IPS-20b (cell line): Measurements from ENCODE around the gene UNC13A.
A peak's percentile ranks its signal among the peaks of the same experiment; 100 is the strongest.

Experiments
- H3K27ac ChIP-seq: one replicate; pipeline ENCODE4 v1.5.1; 2013; ENCODE audit warnings: low read length
- H3K27me3 ChIP-seq: 2 replicates; pipeline ENCODE4 v1.6.1; 2013; ENCODE audit warnings: mild to moderate bottlenecking, low read length, inconsistent platforms; ENCODE audit not compliant: insufficient read depth
- H3K36me3 ChIP-seq: 2 replicates; pipeline ENCODE4 v1.6.1; 2013; ENCODE audit warnings: low read depth, mild to moderate bottlenecking, inconsistent platforms, low read length, moderate library complexity; ENCODE audit not compliant: insufficient read depth
- H3K4me1 ChIP-seq: 2 replicates; pipeline ENCODE4 v1.6.1; 2013; ENCODE audit warnings: mild to moderate bottlenecking, control low read depth, inconsistent platforms, low read length, moderate library complexity; ENCODE audit not compliant: insufficient read depth
- H3K4me3 ChIP-seq: 2 replicates; pipeline ENCODE4 v1.5.1; 2013; ENCODE audit warnings: mild to moderate bottlenecking, low read length, inconsistent platforms
- H3K9ac ChIP-seq: 2 replicates; pipeline ENCODE4 v1.6.1; 2013; ENCODE audit warnings: low read depth, mild to moderate bottlenecking, inconsistent platforms, low read length, moderate library complexity
- H3K9me3 ChIP-seq: 2 replicates; pipeline ENCODE4 v1.6.1; 2013; ENCODE audit warnings: mild to moderate bottlenecking, low read depth, low read length, inconsistent platforms; ENCODE audit not compliant: insufficient read depth

Gene UNC13A

DNA sequence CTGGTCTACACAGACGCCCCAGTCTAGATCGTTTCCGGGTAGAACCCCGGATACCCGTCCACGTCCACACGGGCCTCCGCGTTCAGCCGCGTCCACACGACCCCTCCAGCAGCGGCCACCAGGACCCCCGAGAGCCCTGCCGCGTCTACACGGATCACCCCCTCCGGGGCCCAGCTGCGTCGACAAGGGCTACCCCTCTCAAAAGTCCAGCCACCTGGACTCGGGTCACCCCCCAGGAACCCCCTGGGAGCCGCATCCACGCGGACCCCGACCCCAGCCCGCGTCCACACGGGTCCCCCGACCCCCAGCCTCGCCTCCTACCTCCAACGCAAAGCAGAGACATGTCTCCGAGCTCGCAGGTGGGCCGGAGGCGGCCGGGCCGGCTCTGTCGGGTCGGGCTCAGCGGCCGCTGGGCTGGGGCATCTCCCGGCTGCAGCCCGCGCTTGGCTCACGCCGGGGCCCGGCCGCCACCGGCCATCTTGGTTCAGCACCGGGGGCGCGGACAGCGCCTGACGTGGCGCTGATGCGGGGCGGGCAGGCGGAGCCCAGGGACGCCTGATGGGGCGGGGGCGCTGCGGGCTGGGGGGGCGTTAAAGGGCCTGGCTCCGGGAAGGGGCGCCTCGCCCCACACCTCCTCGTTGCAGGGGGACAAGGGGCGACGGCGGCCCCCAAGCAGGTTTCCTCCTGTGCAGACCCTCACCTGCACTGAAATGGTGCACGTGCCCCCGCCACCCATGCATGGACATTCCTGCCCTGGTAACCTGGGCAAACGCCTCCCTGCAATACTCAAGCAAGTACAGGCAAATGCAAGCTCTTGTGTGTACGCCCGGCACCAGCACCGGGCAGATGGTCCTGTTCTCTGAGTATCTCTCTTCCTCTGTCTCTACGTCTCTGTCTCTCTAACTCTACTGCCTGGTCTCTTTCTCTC, at the start of gene UNC13A:
TSS of gene UNC13A (minus strand) at position 498 of the 928 bp plus-strand sequence. CDS start at position 343, 155 bp downstream.
- Histone ChIP-seq H3K27me3 (peaks cover 8% of the 10 kb centered on the region), H3K27ac (peak within 1 kb of the TSS; percentile 79), H3K4me1 (peaks cover 9% of the 10 kb centered on the region; the same call in 1 of the 2 replicates), H3K36me3 (no peaks in the 10 kb centered on the region), H3K4me3 (peak within 1 kb of the TSS; percentile 86), H3K9ac (peak within 1 kb of the TSS; percentile 89; the same call in 1 of the 2 replicates), H3K9me3 (no peaks in the 10 kb centered on the region)

DNA sequence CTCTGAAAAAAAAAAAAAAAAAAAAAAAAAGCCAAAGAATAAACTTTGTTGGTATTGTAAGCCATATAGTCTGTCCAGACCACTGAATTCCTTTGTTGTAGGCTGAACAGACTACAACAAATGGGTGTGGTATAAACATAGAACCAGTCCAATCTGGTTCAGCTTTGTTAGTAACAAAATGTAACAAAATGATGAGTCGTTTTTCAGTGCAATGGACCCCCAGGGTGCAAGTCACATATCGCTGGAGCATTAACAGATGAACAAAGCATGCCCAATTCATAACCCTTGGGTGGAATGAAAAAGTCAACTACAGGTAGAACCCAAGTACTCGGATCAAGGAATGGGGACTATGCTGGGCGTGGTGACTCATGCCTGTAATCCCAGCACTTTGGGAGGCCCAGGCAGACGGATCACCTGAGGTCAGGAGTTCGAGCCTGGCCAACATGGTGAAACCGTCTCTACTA, 49.6 kb upstream of the UNC13A start:
- H3K9ac ChIP-seq, result no peak overlapping the region
- no peak overlapping the region for H3K4me3 ChIP-seq
- H3K4me1 ChIP-seq, result no peaks in the 10 kb centered on the region; the same call in 1 of the 2 replicates
- H3K27ac ChIP-seq, result no peak overlapping the region
- 0 out of 2 replicates have a peak, but pooled peaks cover 8% of the 10 kb centered on the region for H3K9me3 ChIP-seq
- no peaks in the 10 kb centered on the region for H3K27me3 ChIP-seq
- peaks cover 33% of the 10 kb centered on the region for H3K36me3 ChIP-seq

DNA sequence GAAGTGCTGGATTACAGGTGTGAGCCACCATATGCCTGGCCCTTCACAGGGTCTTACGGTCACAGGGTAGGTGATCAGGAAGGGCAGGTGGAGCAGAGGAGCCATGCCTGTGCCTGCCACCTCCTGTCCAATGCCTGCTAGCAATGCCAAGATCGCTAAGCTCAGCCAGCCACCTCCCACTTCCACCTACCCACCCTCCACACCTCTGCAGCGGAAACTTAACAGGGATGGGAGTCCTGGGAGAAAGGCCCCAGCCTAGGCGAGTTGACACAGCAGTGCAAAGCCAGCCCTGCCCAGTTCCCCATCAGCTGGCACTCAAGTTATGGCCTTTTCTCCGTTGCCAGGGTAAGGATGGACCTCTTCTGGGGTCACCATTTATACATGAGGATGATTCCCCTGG, 47.3 kb upstream of the UNC13A start:
- Histone ChIP-seq H3K27ac (no peak overlapping the region), H3K27me3 (no peaks in the 10 kb centered on the region), H3K36me3 (peaks cover 55% of the 10 kb centered on the region), H3K4me1 (no peaks in the 10 kb centered on the region; the same call in 1 of the 2 replicates), H3K9ac (no peak overlapping the region), H3K9me3 (no peaks in the 10 kb centered on the region), H3K4me3 (no peak overlapping the region)

DNA sequence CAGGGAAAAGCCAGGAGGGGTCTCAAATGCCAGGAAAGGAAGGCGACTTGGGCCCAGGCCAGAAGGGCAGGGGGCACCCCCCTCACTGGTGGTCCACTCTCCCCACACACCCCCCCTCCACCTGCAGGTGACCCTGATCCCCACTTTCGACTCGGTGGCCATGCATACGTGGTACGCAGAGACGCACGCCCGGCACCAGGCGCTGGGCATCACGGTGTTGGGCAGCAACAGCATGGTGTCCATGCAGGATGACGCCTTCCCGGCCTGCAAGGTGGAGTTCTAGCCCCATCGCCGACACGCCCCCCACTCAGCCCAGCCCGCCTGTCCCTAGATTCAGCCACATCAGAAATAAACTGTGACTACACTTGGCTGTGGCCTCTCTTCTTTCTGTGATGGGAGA, 46.0 kb upstream of the UNC13A start:
- Histone ChIP-seq H3K9ac (no peak overlapping the region), H3K9me3 (no peaks in the 10 kb centered on the region), H3K4me3 (no peak overlapping the region), H3K36me3 (peaks cover 67% of the 10 kb centered on the region), H3K4me1 (no peaks in the 10 kb centered on the region; the same call in 1 of the 2 replicates), H3K27ac (no peak overlapping the region), H3K27me3 (no peaks in the 10 kb centered on the region)

DNA sequence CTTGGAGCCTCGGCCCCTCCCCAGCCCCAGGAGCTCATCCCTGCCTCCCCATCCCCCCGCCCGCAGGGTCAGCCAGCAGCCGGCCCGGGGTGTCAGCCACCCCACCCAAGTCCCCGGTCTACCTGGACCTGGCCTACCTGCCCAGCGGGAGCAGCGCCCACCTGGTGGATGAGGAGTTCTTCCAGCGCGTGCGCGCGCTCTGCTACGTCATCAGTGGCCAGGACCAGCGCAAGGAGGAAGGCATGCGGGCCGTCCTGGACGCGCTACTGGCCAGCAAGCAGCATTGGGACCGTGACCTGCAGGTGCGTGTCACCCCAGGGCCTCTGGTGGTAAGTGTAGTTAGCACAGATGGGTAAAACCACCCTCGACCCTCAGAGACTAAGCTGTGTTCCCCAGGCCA, 45.0 kb upstream of the UNC13A start:
- H3K9me3 ChIP-seq, result no peaks in the 10 kb centered on the region
- no peak overlapping the region for H3K27ac ChIP-seq
- no peaks in the 10 kb centered on the region for H3K4me1 ChIP-seq
- H3K4me3 ChIP-seq, result no peak overlapping the region
- peaks cover 77% of the 10 kb centered on the region for H3K36me3 ChIP-seq
- H3K27me3 ChIP-seq, result no peaks in the 10 kb centered on the region
- no peak overlapping the region for H3K9ac ChIP-seq

DNA sequence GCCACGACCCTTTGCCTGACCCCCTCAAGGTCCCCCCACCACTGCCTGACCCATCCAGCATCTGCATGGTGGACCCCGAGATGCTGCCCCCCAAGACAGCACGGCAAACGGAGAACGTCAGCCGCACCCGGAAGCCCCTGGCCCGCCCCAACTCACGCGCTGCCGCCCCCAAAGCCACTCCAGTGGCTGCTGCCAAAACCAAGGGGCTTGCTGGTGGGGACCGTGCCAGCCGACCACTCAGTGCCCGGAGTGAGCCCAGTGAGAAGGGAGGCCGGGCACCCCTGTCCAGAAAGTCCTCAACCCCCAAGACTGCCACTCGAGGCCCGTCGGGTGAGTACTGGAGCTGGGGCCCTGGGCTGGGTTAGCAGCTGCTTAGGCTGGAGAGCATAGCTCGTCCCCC, 39.7 kb upstream of the UNC13A start:
- Histone ChIP-seq H3K4me3 (no peak overlapping the region), H3K9ac (no peak overlapping the region), H3K9me3 (no peaks in the 10 kb centered on the region), H3K36me3 (peaks cover 91% of the 10 kb centered on the region), H3K27ac (no peak overlapping the region), H3K4me1 (no peaks in the 10 kb centered on the region), H3K27me3 (no peaks in the 10 kb centered on the region)

DNA sequence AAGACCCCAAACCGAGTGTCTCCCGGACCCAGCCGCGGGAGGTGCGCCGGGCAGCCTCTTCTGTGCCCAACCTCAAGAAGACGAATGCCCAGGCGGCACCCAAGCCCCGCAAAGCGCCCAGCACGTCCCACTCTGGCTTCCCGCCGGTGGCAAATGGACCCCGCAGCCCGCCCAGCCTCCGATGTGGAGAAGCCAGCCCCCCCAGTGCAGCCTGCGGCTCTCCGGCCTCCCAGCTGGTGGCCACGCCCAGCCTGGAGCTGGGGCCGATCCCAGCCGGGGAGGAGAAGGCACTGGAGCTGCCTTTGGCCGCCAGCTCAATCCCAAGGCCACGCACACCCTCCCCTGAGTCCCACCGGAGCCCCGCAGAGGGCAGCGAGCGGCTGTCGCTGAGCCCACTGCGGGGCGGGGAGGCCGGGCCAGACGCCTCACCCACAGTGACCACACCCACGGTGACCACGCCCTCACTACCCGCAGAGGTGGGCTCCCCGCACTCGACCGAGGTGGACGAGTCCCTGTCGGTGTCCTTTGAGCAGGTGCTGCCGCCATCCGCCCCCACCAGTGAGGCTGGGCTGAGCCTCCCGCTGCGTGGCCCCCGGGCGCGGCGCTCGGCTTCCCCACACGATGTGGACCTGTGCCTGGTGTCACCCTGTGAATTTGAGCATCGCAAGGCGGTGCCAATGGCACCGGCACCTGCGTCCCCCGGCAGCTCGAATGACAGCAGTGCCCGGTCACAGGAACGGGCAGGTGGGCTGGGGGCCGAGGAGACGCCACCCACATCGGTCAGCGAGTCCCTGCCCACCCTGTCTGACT, 39.0 kb upstream of the UNC13A start:
- no peak overlapping the region for H3K4me3 ChIP-seq
- no peak overlapping the region for H3K27ac ChIP-seq
- H3K9ac ChIP-seq, result no peak overlapping the region
- no peaks in the 10 kb centered on the region for H3K27me3 ChIP-seq
- peaks cover 90% of the 10 kb centered on the region for H3K36me3 ChIP-seq
- H3K9me3 ChIP-seq, result no peaks in the 10 kb centered on the region
- H3K4me1 ChIP-seq, result no peaks in the 10 kb centered on the region

DNA sequence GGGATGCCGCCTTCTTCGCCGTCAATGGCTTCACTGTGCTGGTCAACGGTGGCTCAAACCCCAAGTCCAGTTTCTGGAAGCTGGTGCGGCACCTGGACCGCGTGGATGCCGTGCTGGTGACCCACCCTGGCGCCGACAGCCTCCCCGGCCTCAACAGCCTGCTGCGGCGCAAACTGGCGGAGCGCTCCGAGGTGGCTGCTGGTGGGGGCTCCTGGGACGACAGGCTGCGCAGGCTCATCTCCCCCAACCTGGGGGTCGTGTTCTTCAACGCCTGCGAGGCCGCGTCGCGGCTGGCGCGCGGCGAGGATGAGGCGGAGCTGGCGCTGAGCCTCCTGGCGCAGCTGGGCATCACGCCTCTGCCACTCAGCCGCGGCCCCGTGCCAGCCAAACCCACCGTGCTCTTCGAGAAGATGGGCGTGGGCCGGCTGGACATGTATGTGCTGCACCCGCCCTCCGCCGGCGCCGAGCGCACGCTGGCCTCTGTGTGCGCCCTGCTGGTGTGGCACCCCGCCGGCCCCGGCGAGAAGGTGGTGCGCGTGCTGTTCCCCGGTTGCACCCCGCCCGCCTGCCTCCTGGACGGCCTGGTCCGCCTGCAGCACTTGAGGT, 38.1 kb upstream of the UNC13A start:
- H3K36me3 ChIP-seq, result peaks cover 91% of the 10 kb centered on the region
- H3K4me3 ChIP-seq, result no peak overlapping the region
- no peaks in the 10 kb centered on the region for H3K27me3 ChIP-seq
- no peaks in the 10 kb centered on the region for H3K9me3 ChIP-seq
- H3K9ac ChIP-seq, result no peak overlapping the region
- no peaks in the 10 kb centered on the region for H3K4me1 ChIP-seq
- H3K27ac ChIP-seq, result no peak overlapping the region

DNA sequence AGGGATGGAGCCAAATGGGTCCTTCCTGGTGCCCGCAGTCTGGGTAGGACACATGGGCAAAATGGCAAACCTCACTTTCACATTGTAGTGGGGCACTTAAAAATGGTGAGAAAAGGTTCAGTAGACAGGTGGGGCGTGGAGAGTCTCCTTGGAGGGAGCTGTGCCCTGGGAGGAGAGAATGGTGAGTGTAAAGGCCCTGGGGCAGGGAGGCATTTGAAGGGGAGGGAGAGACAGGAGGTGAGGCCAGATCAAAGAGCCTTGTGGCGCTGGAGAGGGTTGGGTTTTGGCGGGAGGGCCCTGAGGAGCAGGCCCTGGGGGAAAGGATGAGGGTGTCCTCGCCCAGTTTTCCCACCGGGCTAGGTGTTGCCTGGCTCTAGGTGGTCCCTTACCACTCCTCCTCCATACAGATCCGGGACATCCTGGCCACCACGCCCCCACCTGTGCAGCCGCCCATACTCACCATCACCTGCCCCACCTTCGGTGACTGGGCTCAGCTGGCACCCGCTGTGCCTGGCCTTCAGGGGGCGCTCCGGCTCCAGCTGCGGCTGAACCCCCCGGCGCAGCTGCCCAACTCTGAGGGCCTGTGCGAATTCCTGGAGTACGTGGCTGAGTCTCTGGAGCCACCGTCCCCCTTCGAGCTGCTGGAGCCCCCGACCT, 37.4 kb upstream of the UNC13A start:
- H3K4me3 ChIP-seq, result no peak overlapping the region
- H3K36me3 ChIP-seq, result peaks cover 88% of the 10 kb centered on the region
- H3K4me1 ChIP-seq, result no peaks in the 10 kb centered on the region
- H3K27ac ChIP-seq, result no peak overlapping the region
- H3K27me3 ChIP-seq, result no peaks in the 10 kb centered on the region
- H3K9me3 ChIP-seq, result no peaks in the 10 kb centered on the region
- no peak overlapping the region for H3K9ac ChIP-seq

DNA sequence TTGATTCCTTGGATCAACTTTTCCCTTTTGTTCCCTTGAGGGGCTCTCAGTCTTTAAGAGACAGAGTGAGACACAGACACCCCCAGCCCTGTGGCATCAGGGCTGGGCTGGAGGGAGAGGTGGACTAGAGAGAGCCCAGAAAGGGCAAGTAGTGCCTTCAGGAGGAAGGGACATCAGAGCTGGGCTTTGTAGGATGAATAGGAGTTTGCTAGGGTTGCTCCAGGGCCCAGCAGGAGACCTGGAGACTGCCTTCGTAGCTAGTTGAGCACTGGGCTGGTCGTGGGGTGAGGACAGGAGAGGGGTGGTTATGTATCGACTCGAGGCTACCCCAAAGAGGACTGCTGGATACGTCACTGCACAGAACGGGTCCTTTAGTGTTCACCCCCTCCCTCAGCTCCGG, 36.5 kb upstream of the UNC13A start:
- Histone ChIP-seq H3K4me3 (no peak overlapping the region), H3K4me1 (no peaks in the 10 kb centered on the region), H3K36me3 (peaks cover 80% of the 10 kb centered on the region), H3K27me3 (no peaks in the 10 kb centered on the region), H3K9ac (no peak overlapping the region), H3K9me3 (no peaks in the 10 kb centered on the region), H3K27ac (no peak overlapping the region)

DNA sequence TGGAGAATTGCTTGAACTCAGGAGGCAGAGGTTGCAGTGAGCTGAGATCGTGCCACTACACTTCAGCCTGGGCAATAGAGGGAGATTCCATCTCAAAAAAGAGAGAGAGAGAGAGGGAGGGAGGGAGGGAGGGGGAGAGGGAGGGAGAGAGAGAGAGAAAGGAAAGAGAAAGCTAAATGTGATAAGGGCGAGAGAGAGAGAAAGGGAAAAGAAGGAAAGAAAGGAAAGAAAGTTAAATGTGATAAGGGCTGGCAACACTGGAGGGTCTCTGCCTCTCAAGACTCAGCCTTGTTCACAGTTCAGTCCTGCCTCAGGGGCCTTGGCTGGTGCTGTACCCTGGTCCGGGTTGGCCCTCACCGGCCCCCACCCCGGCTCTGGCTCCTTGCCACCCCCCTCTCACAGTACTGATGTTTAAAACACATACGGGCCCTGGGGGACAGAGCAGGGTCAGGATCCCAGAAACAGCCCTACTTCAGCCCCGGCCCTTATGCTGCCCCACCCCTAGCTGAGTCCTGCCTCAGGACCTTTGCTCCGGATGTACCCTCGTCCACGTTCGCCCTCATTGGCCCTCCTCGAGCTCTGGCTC, 34.6 kb upstream of the UNC13A start:
- H3K27me3 ChIP-seq, result no peaks in the 10 kb centered on the region
- peaks cover 61% of the 10 kb centered on the region for H3K36me3 ChIP-seq
- H3K27ac ChIP-seq, result no peak overlapping the region
- no peaks in the 10 kb centered on the region; the same call in 1 of the 2 replicates for H3K4me1 ChIP-seq
- no peak overlapping the region for H3K4me3 ChIP-seq
- H3K9ac ChIP-seq, result no peak overlapping the region
- no peaks in the 10 kb centered on the region for H3K9me3 ChIP-seq
